HCT116 (cell line): ENCODE results near the gene TRPV5. TPM values are rescaled to one million over a fixed set of nuclear protein-coding genes. Genes with fewer than 3 reads are reported as not detected.

Experiments
- ATAC-seq: fragments of 200-7000 bp; cut with Tn5 transposase; 2 replicates; pipeline ENCODE4 v1.9.1; 2020; ENCODE audit warnings: mild to moderate bottlenecking, moderate library complexity
- BruUV-seq: library from RNA; stranded (reverse); fragments of 400-500 nt; replicated peaks from 2 replicates; lab custom pipeline; 2021; lab: Mats Ljungman, UMichigan
- CTCF ChIA-PET: fragments of 300-600 bp; sonication (Branson Sonifier 250); formaldehyde crosslinking; loops from one replicate; lab custom pipeline; 2021; ENCODE audit warnings: antibody characterized with exemption; lab: Charles Lee
- POLR2A ChIA-PET: fragments of 300-600, 350-600 bp; sonication (Branson Sonifier 250); formaldehyde crosslinking; loops from one replicate; lab custom pipeline; 2021; ENCODE audit warnings: antibody characterized with exemption; lab: Charles Lee
- RAD21 ChIA-PET, 2 experiments: fragments of 300-600 bp; sonication (Branson Sonifier 250); formaldehyde crosslinking; loops; one replicate each; lab custom pipeline; 2023; ENCODE audit warnings: low total read pairs in 2 of 2; ENCODE audit not compliant: uncharacterized antibody in 2 of 2, unreplicated experiment in 2 of 2, low non-redundant PET in 1 of 2; lab: Charles Lee
- DNase-seq: peaks from one replicate; pipeline ENCODE4 v3.0.0-alpha.2; 2010; ENCODE audit warnings: low read depth, low spot score
- H2AFZ ChIP-seq: fragments of 200-600 bp; shearing (Covaris generic), sonication (generic); 2 replicates; pipeline ENCODE4 v1.6.1; 2017; ENCODE audit warnings: low read depth, mixed run types, mixed read lengths, antibody characterized with exemption, low read length; ENCODE audit not compliant: poor library complexity, severe bottlenecking
- H3K27ac ChIP-seq: 2 replicates; pipeline ENCODE4 v1.5.1; 2012; ENCODE audit warnings: low read depth, low read length
- H3K27me3 ChIP-seq: fragments of 200-600 bp; sonication (generic); 2 replicates; pipeline ENCODE4 v1.6.1; 2016; ENCODE audit warnings: mixed run types, low read length, mixed read lengths; ENCODE audit not compliant: insufficient read depth
- H3K36me3 ChIP-seq, 2 experiments: fragments of 200-500 bp in 1 of 2; fragments of 200-600 bp in 1 of 2; sonication (Bioruptor generic) in 1 of 2; sonication (generic) in 1 of 2; 2 replicates each; pipeline versions ENCODE4 v1.5.1 to v1.6.1; 2014 to 2016; ENCODE audit warnings: low read length in 2 of 2, inconsistent platforms in 1 of 2, mixed read lengths in 1 of 2, mixed run types in 1 of 2; ENCODE audit not compliant: insufficient read depth in 2 of 2, control insufficient read depth in 1 of 2
- H3K4me1 ChIP-seq, 2 experiments: fragments of 200-600 bp in 1 of 2; sonication (generic) in 1 of 2; 2 replicates each; pipeline versions ENCODE4 v1.5.1 to v1.6.1; 2012 to 2017; ENCODE audit warnings: low read length in 2 of 2, inconsistent platforms in 1 of 2, mild to moderate bottlenecking in 1 of 2, mixed read lengths in 1 of 2, mixed run types in 1 of 2, moderate library complexity in 1 of 2; ENCODE audit not compliant: insufficient read depth in 2 of 2, control insufficient read depth in 1 of 2
- H3K4me2 ChIP-seq: fragments of 200-600 bp; sonication (generic); 2 replicates; pipeline ENCODE4 v1.6.1; 2017; ENCODE audit warnings: mixed run types, low read length, mixed read lengths
- H3K4me3 ChIP-seq, 2 experiments: fragments of 200-600 bp in 1 of 2; sonication (generic) in 1 of 2; replicated peaks in 1 of 2; 2 replicates each; pipeline ENCODE4 v1.5.1; 2011 to 2016; ENCODE audit warnings: low read length in 2 of 2, control low read depth in 1 of 2, low read depth in 1 of 2, mild to moderate bottlenecking in 1 of 2, mixed read lengths in 1 of 2, mixed run types in 1 of 2
- H3K79me2 ChIP-seq: fragments of 200-600 bp; sonication (generic); 2 replicates; pipeline ENCODE4 v1.6.1; 2017; ENCODE audit warnings: mild to moderate bottlenecking, mixed run types, low read length, moderate library complexity, mixed read lengths; ENCODE audit not compliant: insufficient read depth
- H3K9ac ChIP-seq: fragments of 200-600 bp; sonication (generic); 2 replicates; pipeline ENCODE4 v1.6.1; 2016; ENCODE audit warnings: low read length, mixed read lengths
- H3K9me2 ChIP-seq: fragments of 200-600 bp; sonication (generic), shearing (Covaris generic); 2 replicates; pipeline ENCODE4 v1.6.1; 2017; ENCODE audit warnings: mixed run types, mild to moderate bottlenecking, moderate library complexity; ENCODE audit not compliant: insufficient read depth
- H3K9me3 ChIP-seq, 2 experiments: fragments of 200-500 bp in 1 of 2; fragments of 200-600 bp in 1 of 2; sonication (Bioruptor generic) in 1 of 2; sonication (generic) in 1 of 2; 2 replicates each; pipeline ENCODE4 v1.6.1; 2014 to 2017; ENCODE audit warnings: low read length in 2 of 2, mixed read lengths in 2 of 2, inconsistent platforms in 1 of 2, low read depth in 1 of 2, mild to moderate bottlenecking in 1 of 2, mixed run types in 1 of 2, moderate library complexity in 1 of 2; ENCODE audit not compliant: control insufficient read depth in 1 of 2, insufficient read depth in 1 of 2
- H4K20me1 ChIP-seq: fragments of 200-600 bp; sonication (generic), shearing (Covaris generic); 2 replicates; pipeline ENCODE4 v1.6.1; 2017; ENCODE audit warnings: mixed run types, mild to moderate bottlenecking, moderate library complexity; ENCODE audit not compliant: insufficient read depth
- CEBPB ChIP-seq: IDR thresholded peaks from 2 replicates; pipeline ENCODE4 v1.6.1; 2012; ENCODE audit warnings: low read depth
- EGR1 ChIP-seq: IDR thresholded peaks from 2 replicates; pipeline ENCODE4 v1.6.1; 2012; ENCODE audit warnings: low read depth
- ELF1 ChIP-seq: IDR thresholded peaks from 2 replicates; pipeline ENCODE4 v1.6.1; 2012; ENCODE audit warnings: low read depth, borderline replicate concordance
- EZH2phosphoT487 ChIP-seq: fragments of 200-600 bp; IDR thresholded peaks from 2 replicates; pipeline ENCODE4 v1.6.1; 2018; ENCODE audit warnings: antibody characterized with exemption, borderline replicate concordance
- FOSL1 ChIP-seq: IDR thresholded peaks from 2 replicates; pipeline ENCODE4 v1.6.1; 2012; ENCODE audit warnings: low read depth
- JUND ChIP-seq: IDR thresholded peaks from 2 replicates; pipeline ENCODE4 v1.6.1; 2012
- POLR2AphosphoS5 ChIP-seq: IDR thresholded peaks from 2 replicates; pipeline ENCODE4 v1.6.1; 2011; ENCODE audit warnings: mild to moderate bottlenecking, low read depth, low read length, moderate library complexity
- RAD21 ChIP-seq: IDR thresholded peaks from 2 replicates; pipeline ENCODE4 v1.6.1; 2012; ENCODE audit warnings: low read depth, mild to moderate bottlenecking
- SIN3A ChIP-seq: IDR thresholded peaks from 2 replicates; pipeline ENCODE4 v1.6.1; 2012; ENCODE audit warnings: low read depth
- SP1 ChIP-seq: IDR thresholded peaks from 2 replicates; pipeline ENCODE4 v1.6.1; 2012; ENCODE audit warnings: low read depth
- ZNF274 ChIP-seq: fragments of 200-500 bp; sonication (Bioruptor generic); IDR thresholded peaks from 2 replicates; pipeline ENCODE4 v1.6.1; 2014; ENCODE audit warnings: mild to moderate bottlenecking, low read depth, low read length, inconsistent platforms
- intact Hi-C: fragments of 100-400 bp; cut with micrococcal nuclease; formaldehyde crosslinking; loops from 2 replicates; pipeline ENCODE4 v1.10.0; 2022
- total RNA-seq: library from RNA; stranded (reverse); gene quantifications from one replicate; pipeline ENCODE4 v1.2.1, GENCODE V29; 2021; ENCODE audit not compliant: unreplicated experiment
- TF ChIP-seq, protein P1 (sequence below), 3 experiments: fragments of 200-600 bp in 1 of 3; sonication (generic) in 1 of 3; IDR thresholded peaks in 2 of 3; conservative IDR thresholded peaks in 1 of 3; 2 replicates each; pipeline ENCODE4 v1.5.1; 2012 to 2017; ENCODE audit warnings: low read depth in 2 of 3, low read length in 2 of 3, antibody characterized with exemption in 1 of 3, borderline replicate concordance in 1 of 3, control low read depth in 1 of 3, mild to moderate bottlenecking in 1 of 3, mixed read lengths in 1 of 3, mixed run types in 1 of 3, moderate library complexity in 1 of 3; ENCODE audit not compliant: insufficient read depth in 1 of 3
- TF ChIP-seq, protein P2 (sequence below): IDR thresholded peaks from 2 replicates; pipeline ENCODE4 v1.6.1; 2012; ENCODE audit warnings: low read depth

The TRPV5 gene
- total RNA-seq, 1 experiment from 2014 or later = not detected

DNA sequence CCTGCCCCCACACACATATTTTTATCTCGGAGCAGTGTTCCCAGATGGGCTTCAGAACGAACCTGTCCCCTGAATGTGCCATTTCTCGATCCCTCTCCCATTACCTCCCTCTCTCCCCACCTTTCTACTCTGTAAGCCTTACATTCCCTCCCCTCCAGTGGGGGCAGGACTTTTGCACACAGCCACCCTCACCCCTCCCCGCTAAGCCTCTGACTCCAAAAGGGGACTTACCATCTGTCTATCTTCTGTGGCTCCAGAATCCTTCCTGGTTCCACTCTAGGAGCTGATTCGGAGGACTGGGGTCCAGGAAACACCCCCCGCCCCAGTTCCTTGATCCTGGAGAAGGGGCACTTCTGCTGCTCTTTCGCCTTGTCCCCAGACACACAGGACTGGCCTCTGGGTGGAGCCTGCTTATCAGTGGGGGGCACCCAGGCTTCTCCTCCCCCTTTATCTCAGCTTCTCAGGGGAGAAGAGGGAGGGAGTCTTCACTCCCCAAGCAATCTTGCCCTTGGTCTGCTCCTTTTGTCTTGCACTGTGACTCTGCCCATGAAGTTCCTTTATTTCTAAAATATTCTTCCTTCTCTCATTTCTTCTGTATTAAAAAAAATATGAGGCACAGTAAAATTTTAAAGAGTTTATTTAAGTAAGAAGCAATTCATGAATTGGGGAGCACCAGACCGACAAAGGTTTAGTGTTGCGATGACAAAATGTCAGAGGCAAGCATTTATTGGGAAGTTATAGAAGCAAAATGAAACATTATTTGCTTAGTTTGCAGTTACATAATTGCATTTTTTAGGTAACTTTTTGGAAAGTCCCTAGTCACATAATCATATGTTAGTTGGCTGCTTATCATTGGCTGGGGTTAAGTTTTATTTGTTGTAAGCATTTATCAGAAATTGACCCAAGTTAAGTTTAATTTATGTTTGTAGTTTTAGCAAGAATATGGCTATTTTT is 28.7 kb upstream of the TRPV5 start, which contains the start of gene KEL:
Gene KEL (minus strand): TSS at position 391 of the 954 bp plus-strand sequence. CDS start 157 bp downstream, at position 234.
- Histone ChIP-seq H3K4me1 (peaks cover 5 to 6% of the 10 kb centered on the region in 2 experiments), H4K20me1 (no peaks in the 10 kb centered on the region), H3K36me3 (no peaks in the 10 kb centered on the region), H3K9ac (no peak within 1 kb of the TSS), H3K27me3 (0 out of 2 replicates have a peak, but pooled peaks cover 4% of the 10 kb centered on the region), H3K4me3 (no peak within 1 kb of the TSS), H3K4me2 (no peak within 1 kb of the TSS), H3K79me2 (no peaks in the 10 kb centered on the region)
- ChIA-PET CTCF (interaction anchor here (0.9 to 2.8 kb wide), 2 partner anchors 53 to 82 kb away, joined by 5 to 13 read pairs; no protein-coding TSS in a partner anchor), POLR2A (no interaction called here)
- DNase-seq (no peak), ATAC-seq (no peak)
- TF ChIP-seq, protein P1, sequence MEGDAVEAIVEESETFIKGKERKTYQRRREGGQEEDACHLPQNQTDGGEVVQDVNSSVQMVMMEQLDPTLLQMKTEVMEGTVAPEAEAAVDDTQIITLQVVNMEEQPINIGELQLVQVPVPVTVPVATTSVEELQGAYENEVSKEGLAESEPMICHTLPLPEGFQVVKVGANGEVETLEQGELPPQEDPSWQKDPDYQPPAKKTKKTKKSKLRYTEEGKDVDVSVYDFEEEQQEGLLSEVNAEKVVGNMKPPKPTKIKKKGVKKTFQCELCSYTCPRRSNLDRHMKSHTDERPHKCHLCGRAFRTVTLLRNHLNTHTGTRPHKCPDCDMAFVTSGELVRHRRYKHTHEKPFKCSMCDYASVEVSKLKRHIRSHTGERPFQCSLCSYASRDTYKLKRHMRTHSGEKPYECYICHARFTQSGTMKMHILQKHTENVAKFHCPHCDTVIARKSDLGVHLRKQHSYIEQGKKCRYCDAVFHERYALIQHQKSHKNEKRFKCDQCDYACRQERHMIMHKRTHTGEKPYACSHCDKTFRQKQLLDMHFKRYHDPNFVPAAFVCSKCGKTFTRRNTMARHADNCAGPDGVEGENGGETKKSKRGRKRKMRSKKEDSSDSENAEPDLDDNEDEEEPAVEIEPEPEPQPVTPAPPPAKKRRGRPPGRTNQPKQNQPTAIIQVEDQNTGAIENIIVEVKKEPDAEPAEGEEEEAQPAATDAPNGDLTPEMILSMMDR (IDR thresholded peaks at IDR 0.05 in 2 of 3, conservative IDR thresholded peaks at IDR 0.05 in 1 of 3; ENCODE audit: borderline replicate concordance in 1 of 3, insufficient read depth in 1 of 3, low read depth in 2 of 3, low read length in 2 of 3) = no peak
- TF ChIP-seq FOSL1 = no peak
- TF ChIP-seq RAD21 = no peak
- TF ChIP-seq SP1 = no peak
- TF ChIP-seq, protein P2, sequence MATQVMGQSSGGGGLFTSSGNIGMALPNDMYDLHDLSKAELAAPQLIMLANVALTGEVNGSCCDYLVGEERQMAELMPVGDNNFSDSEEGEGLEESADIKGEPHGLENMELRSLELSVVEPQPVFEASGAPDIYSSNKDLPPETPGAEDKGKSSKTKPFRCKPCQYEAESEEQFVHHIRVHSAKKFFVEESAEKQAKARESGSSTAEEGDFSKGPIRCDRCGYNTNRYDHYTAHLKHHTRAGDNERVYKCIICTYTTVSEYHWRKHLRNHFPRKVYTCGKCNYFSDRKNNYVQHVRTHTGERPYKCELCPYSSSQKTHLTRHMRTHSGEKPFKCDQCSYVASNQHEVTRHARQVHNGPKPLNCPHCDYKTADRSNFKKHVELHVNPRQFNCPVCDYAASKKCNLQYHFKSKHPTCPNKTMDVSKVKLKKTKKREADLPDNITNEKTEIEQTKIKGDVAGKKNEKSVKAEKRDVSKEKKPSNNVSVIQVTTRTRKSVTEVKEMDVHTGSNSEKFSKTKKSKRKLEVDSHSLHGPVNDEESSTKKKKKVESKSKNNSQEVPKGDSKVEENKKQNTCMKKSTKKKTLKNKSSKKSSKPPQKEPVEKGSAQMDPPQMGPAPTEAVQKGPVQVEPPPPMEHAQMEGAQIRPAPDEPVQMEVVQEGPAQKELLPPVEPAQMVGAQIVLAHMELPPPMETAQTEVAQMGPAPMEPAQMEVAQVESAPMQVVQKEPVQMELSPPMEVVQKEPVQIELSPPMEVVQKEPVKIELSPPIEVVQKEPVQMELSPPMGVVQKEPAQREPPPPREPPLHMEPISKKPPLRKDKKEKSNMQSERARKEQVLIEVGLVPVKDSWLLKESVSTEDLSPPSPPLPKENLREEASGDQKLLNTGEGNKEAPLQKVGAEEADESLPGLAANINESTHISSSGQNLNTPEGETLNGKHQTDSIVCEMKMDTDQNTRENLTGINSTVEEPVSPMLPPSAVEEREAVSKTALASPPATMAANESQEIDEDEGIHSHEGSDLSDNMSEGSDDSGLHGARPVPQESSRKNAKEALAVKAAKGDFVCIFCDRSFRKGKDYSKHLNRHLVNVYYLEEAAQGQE = no peak
- no peak for TF ChIP-seq ZNF274
- no peak for TF ChIP-seq CEBPB
- no peak for TF ChIP-seq ELF1
- no peak for TF ChIP-seq POLR2AphosphoS5
- TF ChIP-seq EGR1 = no peak
- no peak for TF ChIP-seq EZH2phosphoT487
- TF ChIP-seq JUND = no peak
- TF ChIP-seq SIN3A = no peak
- TF ChIP-seq, all 23 proteins: peak for 0
- Histone ChIP-seq H3K27ac (no peak within 1 kb of the TSS), H2AFZ (no peak within 1 kb of the TSS), H3K9me2 (no peaks in the 10 kb centered on the region), H3K9me3 (no peaks in the 10 kb centered on the region)
- intact Hi-C loops = loop anchor here (2.0 kb wide), 1 partner anchor 81 kb away; no protein-coding TSS in a partner anchor
- RAD21 ChIA-PET = no interaction called here
- BruUV-seq = no TSS peak
